Astrocyte of the cerebellum (primary cell): Measurements from ENCODE around the gene GVQW3.

Source experiments
- DNase-seq: peaks from one replicate; pipeline ENCODE4 v3.0.0-alpha.2; 2011; ENCODE audit warnings: low read depth
- H3K4me3 ChIP-seq: 2 replicates; pipeline ENCODE4 v1.5.1; 2011; ENCODE audit warnings: mild to moderate bottlenecking, low read depth, low read length, moderate library complexity
- CTCF ChIP-seq: IDR thresholded peaks from 2 replicates; pipeline ENCODE4 v1.5.1; 2012; ENCODE audit warnings: low read length, low read depth, moderate library complexity, mild to moderate bottlenecking; ENCODE audit errors: missing control alignments
- in situ Hi-C: cut with HindIII; loops from 2 replicates; pipeline ENCODE4 v1.10.0; 2017; ENCODE audit warnings: low sequenced_read_pairs

Gene GVQW3

GRCh38 chr11:76408171-76408965 lies 27.2 kb downstream of the GVQW3 start:
- no peak for TF ChIP-seq CTCF
- no peak overlapping the region for H3K4me3 ChIP-seq
- DNase-seq: no peak
- in situ Hi-C loops: no loop called here

GRCh38 chr11:76410851-76411357 lies 29.8 kb downstream of the GVQW3 start:
- H3K4me3 ChIP-seq: no peak overlapping the region
- in situ Hi-C loops: no loop called here
- no peak for DNase-seq
- no peak for TF ChIP-seq CTCF

DNA sequence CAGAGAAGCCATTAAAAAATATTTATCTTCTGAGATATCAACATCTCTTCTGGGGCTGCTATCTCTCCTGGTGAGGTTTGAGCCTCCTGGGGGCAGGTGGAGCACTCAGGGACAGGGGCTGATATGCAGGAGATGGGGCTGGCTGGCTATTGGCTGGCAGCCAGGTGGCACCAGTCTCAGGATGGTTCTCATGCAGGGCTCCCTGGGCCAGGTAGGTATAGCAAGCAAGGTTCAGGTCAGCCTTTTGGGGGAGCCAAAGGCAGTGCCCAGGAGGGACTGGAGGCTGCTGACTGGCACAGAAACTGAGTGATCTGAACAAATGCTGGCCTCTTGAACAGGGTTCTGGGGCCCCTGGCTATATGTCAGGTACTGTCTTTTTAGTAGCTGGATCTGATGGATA lies 34.0 kb downstream of the GVQW3 start:
- DNase-seq: no peak
- in situ Hi-C loops: no loop called here
- no peak for TF ChIP-seq CTCF
- no peak overlapping the region for H3K4me3 ChIP-seq

DNA sequence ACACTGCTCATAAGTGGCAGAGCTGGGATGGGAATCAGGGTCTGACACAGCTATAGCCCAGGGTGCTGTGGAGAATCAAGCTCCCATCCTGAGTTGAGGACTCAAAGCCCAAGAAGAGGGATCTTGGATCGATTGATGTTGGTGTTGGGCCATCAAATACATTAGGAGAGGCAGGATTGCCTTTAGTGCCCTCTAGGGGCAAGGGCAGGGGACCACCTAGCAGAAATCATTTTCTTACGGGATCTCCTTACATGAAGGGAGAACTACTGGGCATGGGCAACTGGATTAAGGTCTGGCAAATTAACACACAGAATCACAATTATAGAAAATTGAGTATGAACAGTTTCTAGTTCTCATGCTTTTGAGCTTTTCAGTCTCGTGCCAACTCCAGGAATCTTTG lies 38.8 kb downstream of the GVQW3 start:
- no peak for DNase-seq
- no peak overlapping the region for H3K4me3 ChIP-seq
- in situ Hi-C loops: no loop called here
- TF ChIP-seq CTCF: no peak

DNA sequence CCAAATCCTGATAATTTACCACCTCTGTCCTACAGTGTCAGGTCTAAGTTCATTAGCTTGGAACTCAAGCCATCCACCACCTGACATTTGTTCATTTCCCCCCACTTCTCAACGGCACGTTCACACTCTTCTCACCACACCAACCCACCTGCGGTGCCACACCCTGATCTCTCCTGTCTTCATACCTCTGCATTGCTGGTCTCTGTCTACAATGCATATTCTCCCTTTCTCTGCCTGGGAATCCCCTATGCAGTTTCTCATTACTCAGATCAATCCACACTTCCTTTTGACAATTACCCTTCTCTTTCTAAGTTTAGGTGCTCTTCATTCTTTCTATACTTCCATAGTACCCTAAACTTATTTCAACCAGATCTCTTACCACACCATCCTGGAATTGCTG lies 43.3 kb downstream of the GVQW3 start:
- in situ Hi-C loops: no loop called here
- no peak for TF ChIP-seq CTCF
- DNase-seq: no peak
- H3K4me3 ChIP-seq: no peak overlapping the region

GRCh38 chr11:76424891-76425290 lies 43.8 kb downstream of the GVQW3 start:
- in situ Hi-C loops: no loop called here
- H3K4me3 ChIP-seq: no peak overlapping the region
- no peak for DNase-seq
- no peak for TF ChIP-seq CTCF
